Heart left ventricle (tissue), 13 donors: ENCODE data around the gene KIF26B.

Experiments
- POLR2A ChIP-seq, 2 donors: fragments of 450-650 bp; IDR thresholded peaks; one replicate each; pipeline ENCODE4 v1.6.1; 2017; ENCODE audit warnings: antibody characterized with exemption in 2 of 2, mild to moderate bottlenecking in 2 of 2, moderate library complexity in 2 of 2
- TF ChIP-seq, protein P1 (sequence below), 12 donors: fragments of 200-600 bp; sonication (generic) in 4 of 12; IDR thresholded peaks; one replicate each; pipeline versions ENCODE4 v1.5.0 to v1.8.0; 2018 to 2022; ENCODE audit warnings: antibody characterized with exemption in 12 of 12, mild to moderate bottlenecking in 5 of 12
- donor health status: ischemic (EF 13 %, LVEDD 7.1; RV severe dilation, severe dysfunction).
- donor health status: DM: no; HTN: yes; CAD: no.
- donor health status: DM: no; HTN: no; CAD: no.
- donor health status: ischemic (EF 25% LVEDD 6.9; RV normal size, moderate dysfunction).
- donor health status: ischemic (EF 25% LVEDD 5.7; RV mildly dilated, moderate dysfunction).
- donor health status: ischemic (EF 35%, LVEDD 5.7; RV mildly dilated, moderate dysfunction).
- donor health status: nonischemic (EF 11% LVEDD 7.7; RV severe dilation, severe dysfunction).
- donor health status: DM: yes; HTN: yes; CAD: no.
- donor health status: PGD.
- donor health status: ischemic (EF 29% LVEDD 5.4; RV normal size, mild dysfunction).
- donor health status: nonischemic (EF 23%, LVEDD 6.1; RV moderate dilation, normal function).

DNA sequence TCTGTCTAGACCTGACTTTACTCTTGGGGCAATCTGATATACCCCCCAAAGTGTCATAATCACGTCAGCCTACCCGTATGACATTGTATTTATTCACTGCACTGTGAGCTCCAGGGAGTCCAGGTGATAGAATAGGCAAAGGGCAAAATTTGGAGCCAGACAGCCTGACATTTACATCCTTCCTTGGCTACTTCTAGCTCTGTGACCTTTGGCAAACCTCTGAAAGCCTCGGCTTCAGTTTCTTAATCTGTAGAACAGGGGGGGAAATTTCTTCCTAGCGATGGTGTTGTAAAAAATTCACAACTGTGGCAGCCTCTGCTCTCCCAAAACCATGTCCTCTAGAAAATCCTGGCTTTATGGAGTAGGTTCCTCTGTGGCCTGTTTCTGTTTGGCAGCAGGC is 240.9 kb downstream of the KIF26B start:
- TF ChIP-seq, protein P1, sequence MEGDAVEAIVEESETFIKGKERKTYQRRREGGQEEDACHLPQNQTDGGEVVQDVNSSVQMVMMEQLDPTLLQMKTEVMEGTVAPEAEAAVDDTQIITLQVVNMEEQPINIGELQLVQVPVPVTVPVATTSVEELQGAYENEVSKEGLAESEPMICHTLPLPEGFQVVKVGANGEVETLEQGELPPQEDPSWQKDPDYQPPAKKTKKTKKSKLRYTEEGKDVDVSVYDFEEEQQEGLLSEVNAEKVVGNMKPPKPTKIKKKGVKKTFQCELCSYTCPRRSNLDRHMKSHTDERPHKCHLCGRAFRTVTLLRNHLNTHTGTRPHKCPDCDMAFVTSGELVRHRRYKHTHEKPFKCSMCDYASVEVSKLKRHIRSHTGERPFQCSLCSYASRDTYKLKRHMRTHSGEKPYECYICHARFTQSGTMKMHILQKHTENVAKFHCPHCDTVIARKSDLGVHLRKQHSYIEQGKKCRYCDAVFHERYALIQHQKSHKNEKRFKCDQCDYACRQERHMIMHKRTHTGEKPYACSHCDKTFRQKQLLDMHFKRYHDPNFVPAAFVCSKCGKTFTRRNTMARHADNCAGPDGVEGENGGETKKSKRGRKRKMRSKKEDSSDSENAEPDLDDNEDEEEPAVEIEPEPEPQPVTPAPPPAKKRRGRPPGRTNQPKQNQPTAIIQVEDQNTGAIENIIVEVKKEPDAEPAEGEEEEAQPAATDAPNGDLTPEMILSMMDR (IDR thresholded peaks at IDR 0.05): no peak
- no peak for TF ChIP-seq POLR2A (IDR thresholded peaks at IDR 0.05)
